GM21825 (cell line): ENCODE results near the gene LRRIQ4.

Experiments used
- ATAC-seq: cut with Tn5 transposase; IDR thresholded peaks from one replicate; pipeline ENCODE4 v1.9.1; 2021; ENCODE audit warnings: mild to moderate bottlenecking, moderate library complexity; ENCODE audit not compliant: unreplicated experiment

The LRRIQ4 gene

DNA sequence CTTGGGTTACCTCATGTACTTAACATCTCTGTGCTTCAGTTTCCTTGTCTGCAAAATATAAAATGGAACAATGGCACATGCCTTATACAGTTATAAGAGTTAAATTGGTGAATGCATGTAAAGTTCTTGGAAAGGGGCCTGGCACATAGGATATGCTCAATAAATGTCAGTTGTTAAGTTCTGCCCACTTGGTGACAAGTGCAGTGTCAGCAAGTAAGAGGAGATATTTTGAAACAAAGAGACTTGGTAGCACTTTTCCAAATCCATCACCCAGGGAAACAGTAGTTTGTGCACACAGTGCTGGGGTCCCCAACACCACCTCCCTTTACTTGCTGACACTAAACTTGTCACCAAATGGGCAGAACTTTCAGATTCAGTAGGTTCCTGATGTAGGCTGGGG, 37.9 kb downstream of the LRRIQ4 start:
- ATAC-seq, result no peak

DNA sequence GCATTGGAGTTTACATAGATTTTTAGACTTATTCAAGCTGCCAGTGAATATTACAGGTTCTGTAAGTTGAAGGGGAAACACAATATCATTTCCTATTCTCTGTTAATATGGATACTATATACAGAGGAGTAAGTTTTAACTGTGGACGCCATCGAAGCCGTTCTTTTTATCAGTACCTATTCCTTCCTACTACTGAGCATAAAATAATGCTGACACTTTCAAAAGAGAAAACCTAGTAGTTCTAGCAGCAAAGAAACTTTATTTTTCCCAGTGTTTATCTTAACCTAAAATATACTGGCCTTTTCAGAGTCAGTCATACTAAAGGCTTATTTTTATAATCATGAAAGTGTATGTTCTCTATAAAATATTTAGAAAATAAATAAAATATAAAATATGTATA, 42.8 kb downstream of the LRRIQ4 start:
- no peak for ATAC-seq

DNA sequence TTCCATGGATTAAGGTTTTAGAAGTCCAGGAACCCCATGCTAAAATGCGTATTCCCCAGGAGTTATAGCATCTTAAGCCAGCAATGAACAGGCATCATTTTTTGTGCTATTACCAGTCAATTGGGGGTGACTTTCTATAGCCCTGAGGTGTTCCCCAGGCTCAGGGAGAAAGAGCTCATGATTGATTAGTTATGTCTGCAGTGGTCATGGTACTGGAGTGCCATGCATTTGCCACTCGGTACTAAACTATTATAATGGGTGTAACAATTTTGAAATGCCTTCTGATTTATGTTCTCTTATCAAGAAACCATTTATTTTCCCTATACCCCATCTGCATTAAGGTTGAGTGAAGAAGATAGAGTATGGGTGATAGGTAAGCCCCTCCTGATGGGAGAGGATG, 45.1 kb downstream of the LRRIQ4 start:
- no peak for ATAC-seq

DNA sequence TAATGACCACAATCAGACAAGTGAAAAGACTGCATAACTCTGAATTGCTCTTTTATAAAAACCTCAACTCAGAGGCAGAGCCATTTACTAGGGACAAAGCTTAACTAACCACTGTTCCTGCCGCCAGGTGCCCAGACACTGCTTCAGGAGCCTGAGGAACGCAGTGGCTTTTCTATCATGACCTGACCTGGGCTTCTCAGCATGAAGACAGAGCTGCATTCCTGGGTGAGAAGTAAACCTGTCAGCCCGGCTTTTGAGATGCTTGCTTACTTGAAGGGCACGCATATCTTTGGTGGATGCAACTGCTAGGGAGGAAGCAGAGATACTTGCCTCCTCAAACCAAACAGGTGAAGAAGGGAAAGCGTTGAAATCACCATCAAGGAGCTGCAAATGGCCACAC, 49.2 kb downstream of the LRRIQ4 start:
- ATAC-seq, result no peak

DNA sequence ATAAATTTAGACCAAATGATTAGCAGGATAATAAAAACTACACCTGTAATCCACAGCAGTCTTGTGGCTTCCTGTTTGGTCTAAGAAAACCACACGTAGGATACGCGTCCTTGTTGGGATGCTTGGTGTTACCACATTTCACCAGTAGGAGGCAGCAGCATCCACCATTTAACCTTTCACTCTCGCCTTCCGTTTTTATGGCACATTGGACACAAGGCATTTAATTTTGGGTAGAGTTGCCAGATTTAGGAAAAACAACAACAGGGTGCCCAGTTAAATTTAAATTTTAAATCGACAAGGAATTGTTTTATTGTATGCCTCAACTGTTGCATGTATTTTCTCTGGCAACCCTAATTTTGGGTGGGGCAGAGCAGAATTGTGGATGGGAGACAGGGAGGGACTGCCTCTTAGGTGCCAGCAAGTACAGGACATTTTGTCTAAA, 50.8 kb downstream of the LRRIQ4 start:
- peak; percentile 58 for ATAC-seq

DNA sequence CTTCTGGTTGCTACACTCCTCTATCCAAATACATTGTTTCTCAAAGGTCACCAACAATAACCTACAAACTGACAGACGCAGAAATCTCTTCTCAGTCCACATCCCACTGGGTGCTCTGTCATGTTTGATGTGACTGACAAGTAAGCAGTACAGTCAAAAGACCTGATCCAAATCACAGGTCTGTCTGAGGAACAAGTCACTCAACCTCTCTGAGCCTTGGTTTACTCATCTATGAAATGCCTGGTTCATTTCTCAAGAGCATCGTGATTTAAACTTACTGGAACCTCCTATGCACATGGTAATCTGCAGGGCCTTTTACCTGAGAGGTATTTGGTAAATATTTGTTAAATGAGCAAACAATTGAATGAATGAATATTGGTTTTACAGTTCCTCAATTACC, 51.6 kb downstream of the LRRIQ4 start:
- ATAC-seq, result no peak

DNA sequence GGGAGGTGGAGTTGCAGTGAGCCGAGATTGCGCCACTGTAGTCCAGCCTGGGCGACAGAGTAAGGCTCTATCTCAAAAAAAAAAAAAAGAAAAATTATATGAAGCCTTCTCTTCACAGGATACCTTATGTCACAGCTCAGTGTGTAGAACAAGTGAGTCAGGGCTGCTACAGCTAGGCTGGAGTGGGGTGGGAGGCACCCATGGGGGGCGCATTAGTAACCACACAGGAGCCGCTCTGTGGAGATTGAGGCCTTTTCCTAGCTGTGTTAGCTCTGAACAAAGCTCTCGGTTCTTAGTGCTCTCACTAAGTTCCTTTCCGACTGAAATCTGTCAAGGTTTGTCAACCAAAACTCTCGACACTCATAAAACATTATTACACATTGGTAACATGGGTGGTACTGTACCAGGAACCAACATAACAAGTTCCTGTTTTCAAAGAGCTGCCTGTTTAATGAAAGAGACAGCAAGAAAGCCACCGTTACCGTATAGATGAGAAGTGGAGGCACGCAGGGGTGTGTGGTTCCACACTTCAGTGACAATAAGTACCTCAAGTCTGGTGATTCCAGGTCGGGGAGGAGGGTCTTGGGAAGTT, 52.6 kb downstream of the LRRIQ4 start:
- ATAC-seq, result no peak

DNA sequence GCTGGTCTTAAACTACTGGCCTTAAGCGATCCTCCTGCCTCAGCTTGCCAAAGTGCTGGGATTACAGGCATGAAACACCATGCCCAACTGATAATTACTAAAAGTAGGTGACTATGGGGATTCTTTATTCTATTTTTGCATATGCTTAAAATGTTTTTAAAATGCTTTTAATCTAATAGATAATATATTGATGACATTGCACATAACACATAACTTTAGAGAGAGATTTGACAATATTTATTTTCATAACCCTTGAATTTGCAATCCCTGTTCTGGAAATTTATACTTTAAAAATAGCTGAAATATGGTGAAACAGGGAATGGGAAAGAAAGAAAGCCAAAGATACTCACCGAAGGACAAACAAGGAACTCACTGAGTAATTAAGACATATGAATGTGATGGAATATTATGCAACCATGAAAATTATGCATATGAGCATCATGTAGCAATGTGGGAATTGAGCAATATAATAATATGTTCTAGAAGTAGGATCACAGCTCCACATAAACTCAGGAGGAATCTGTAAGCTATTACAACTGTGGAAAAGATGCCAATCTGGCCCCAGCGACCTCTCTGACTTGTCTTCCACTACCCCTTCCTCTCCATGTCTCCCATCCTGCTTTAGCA, 55.0 kb downstream of the LRRIQ4 start:
- no peak for ATAC-seq

DNA sequence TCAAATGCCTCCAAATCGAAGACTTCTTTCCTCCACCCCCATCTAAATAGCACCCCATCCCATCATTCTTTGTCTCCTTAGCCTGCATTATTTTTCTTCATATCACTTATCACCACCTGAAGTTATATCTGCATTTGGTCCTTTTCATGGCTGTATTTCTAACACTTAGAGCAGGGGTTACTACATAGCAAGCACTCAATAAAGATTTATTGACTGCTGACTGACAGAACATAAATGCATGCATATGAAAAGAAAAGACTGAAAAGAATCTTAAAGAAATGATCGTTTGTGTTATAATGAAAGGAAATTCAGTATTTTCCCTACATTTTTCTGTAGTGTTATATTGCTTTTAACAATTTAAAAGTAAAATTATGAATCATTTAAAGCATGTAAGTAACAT, 55.7 kb downstream of the LRRIQ4 start:
- ATAC-seq, result no peak

DNA sequence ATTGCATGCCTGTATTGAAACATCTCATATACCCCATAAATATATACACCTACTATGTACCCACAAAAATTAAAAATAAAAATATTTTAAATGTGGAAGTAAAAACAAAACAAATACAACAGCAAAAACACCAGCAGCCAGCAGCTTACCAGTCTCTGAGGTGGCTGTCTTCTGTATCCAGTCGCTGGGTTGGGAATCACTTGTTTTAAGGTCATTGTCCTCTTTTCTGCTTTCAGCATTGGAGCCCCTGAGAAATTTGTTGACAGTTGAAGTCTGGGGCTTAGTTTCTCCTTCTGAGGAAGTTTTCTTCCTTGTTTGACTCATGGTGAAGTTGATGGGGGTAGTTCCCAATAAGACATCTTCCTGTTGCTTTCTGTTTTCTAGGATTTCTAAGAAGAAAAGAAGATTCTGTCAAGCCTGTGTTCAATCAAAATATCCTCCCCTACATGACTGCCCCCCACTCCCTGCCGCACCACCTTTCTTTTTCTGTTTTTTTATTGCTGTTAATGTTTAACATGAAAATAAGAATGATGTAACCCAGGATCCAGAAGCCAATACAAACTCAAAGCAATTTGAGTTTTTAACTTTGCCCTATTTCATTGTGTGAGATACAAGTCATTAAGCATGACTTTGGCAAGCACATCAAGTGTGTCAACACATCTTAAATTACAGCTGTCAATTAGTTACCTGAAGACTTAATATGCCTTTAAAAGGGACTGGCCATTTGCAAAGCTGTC, 57.0 kb downstream of the LRRIQ4 start, which contains the start of gene LRRC31:
LRRC31 (minus strand) TSS at position 452 of the 737 bp plus-strand sequence; CDS start at position 324, 128 bp downstream.
- no peak for ATAC-seq

DNA sequence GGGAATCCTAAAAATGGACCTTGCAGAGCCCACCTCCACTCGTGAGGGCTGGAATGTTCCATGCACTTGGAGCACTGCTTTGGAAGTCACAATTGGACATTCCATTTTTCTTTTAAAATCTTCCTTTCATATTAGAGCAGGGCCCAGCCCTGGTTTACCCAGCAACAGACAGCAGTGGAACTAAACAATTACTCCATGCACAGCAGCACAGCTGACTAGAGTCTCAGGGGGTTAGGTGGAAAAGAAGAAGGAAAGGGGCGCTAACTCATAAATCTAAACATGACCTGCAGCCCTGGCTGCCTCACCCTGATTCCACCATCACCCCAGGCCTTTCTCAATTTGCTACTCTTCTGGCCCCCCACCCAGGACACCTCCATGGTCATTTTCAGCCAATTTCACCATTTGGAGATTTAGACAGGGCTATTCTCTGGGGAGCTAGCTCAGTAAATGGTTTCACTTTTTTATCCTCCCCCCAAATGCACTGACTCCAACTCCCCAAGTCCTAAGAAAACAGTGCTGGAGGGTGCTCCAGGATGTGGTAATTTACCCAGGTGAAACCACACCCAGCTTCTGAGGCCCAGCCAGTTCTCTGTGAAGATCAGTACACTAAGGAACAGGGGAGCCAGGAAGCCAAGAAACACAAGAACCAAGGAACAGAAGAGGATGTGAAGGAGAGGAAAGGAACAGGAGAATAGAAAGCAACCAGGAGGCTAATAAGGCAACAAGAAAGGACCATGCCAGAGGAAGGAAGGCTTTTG, 58.6 kb downstream of the LRRIQ4 start:
- ATAC-seq, result no peak

DNA sequence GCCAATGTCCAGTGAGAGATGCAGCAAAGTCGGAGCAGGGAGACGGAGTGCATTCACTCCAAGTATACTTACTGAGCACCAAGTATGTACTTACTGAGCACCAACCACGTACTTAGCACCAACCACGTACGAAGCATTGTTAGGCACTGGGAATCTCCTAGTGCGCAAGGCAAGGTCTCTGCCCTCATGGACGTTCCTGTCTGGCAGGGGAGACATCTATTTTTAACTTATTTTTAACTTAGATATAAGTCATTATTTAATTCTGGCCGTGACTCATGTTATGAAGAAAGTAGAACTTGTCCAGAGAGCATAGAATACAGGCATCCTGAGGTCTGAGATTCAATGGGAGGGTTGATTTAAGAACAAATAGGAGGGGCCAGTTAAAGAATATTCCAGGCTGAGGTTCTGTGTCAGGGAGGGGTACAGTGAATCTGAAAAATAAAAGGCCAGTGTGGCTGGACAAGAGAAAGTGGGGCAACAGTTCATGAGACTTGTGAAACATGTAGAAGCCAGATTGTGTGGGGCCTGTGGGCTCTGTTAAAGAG, 66.4 kb downstream of the LRRIQ4 start:
- ATAC-seq, result no peak

DNA sequence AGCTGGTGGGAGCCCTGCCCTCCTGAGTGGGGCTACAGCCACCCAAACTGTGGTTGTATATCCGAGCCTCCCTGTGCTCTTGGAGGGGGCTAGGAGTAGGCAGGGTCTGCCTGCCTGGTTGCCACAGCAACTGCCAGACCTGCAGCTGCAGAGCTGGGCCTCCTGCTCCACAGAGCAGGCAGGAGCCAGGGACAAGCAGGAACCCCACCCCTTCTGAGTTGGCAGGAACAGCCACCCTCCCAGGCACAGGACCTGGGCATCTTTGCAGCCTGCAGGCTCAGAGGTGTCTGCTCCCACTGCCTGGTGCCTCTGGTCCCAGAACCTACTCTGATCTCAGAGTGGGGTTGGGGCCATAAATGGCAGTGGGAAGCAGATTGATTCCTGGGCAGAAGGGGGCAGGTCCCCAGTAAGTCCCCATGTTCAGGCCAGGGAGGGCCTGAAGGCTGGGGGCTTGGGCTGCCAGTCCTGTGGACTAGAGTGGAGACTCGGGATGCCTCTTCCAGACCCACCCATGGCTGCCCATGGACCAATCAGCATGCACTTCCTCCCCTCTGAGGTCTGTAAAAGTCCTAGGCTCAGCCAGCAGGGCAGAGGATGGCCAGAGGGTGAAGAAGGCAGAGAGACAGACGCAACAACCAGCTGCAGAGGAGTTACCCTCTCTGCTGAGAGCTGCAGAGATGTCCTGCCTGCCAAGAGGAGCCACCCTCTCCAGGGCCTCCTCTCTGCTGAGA, 67.3 kb downstream of the LRRIQ4 start:
- ATAC-seq, result no peak

DNA sequence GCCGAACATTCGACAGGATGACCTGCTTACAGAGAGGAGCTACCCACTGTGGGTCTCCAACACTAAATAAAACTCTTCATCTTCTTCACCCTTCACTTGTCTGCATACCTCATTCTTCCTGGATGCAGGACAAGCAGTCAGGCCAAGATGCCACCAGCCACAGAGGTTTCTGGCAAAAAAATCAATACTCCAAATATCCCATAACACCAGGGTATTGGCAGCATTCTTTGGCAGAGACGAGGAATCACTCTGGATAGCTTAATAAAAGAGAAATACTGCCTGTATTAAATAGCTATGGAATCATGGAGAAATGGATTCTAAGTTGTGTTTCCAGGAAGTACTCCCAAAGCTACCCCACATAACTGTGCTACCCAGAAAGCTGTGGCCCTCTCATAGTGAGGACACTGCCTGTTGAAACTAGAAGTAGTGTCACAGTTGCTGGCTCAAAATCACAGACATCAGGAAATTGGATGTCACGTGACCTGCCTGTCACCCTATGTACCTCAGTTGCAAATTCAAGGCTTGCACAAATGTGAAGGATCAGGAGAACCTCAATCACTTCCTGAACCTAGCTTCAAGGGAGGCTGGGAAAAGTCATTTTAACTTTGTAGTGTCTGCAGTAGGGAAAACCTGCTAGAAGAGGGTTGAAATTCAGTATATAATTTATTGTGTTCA, 68.0 kb downstream of the LRRIQ4 start:
- ATAC-seq, result no peak

DNA sequence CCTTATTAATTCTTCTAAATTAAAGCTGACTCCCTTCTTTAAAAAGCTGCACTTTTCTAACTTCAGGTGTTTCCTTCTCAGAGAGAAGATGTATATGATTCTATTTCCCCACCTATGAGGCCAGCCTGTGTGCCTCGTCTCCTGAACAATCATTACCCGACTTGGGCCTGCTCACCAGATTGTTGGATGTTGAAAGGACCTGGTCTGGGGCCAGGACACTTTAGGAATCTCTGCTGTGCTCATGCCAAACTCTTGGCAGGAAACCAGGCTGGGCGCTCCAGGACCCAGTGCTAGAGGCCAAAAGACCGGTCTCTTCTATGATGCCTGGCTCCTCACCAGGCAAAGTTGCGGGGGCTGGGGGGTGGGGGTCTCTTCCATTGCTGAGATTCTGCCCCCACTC, 74.0 kb downstream of the LRRIQ4 start:
- no peak for ATAC-seq
